CD8-positive, alpha-beta memory T cell (primary cell): ENCODE measurements around the gene MYRIP. TPM values are rescaled to one million over a fixed set of nuclear protein-coding genes. Genes with fewer than 3 reads are reported as not detected.
A peak's percentile ranks its signal among the peaks of the same experiment; 100 is the strongest.

Experiments used
- CTCF ChIA-PET: fragments of 350-600 bp; sonication (Branson Sonifier 250); formaldehyde crosslinking; loops from one replicate; lab custom pipeline; 2021; ENCODE audit warnings: antibody characterized with exemption; lab: Charles Lee
- POLR2A ChIA-PET: fragments of 350-600 bp; sonication (Branson Sonifier 250); formaldehyde crosslinking; loops from one replicate; lab custom pipeline; 2021; ENCODE audit warnings: antibody characterized with exemption; lab: Charles Lee
- DNase-seq, 5 donors: peaks; one replicate each; pipeline versions ENCODE4 v3.0.0 to v3.0.0-alpha.2; 2020 to 2022; ENCODE audit warnings: mixed read lengths in 1 of 5
- H3K27ac ChIP-seq: one replicate; pipeline ENCODE4 v1.7.0; 2013; ENCODE audit warnings: low read depth, mild to moderate bottlenecking, low read length, moderate library complexity
- H3K27me3 ChIP-seq: 2 replicates; pipeline ENCODE4 v1.7.0; 2013; ENCODE audit warnings: low read length, mild to moderate bottlenecking; ENCODE audit not compliant: insufficient read depth, poor library complexity, severe bottlenecking
- H3K36me3 ChIP-seq: 2 replicates; pipeline ENCODE4 v1.7.0; 2013; ENCODE audit warnings: mild to moderate bottlenecking, low read length, moderate library complexity; ENCODE audit not compliant: insufficient read depth
- H3K4me1 ChIP-seq: 2 replicates; pipeline ENCODE4 v1.7.0; 2013; ENCODE audit warnings: mild to moderate bottlenecking, low read length, moderate library complexity; ENCODE audit not compliant: insufficient read depth
- H3K4me3 ChIP-seq: 2 replicates; pipeline ENCODE4 v1.7.0; 2013; ENCODE audit warnings: mild to moderate bottlenecking, low read length
- H3K9me3 ChIP-seq: 2 replicates; pipeline ENCODE4 v1.7.0; 2013; ENCODE audit warnings: mild to moderate bottlenecking, low read length
- H3K27ac Mint-ChIP-seq, 8 donors: one replicate each; pipeline ENCODE4 v1.8.0; 2020 to 2021; ENCODE audit warnings: mixed read lengths in 8 of 8, mild to moderate bottlenecking in 6 of 8, inconsistent platforms in 3 of 8, moderate library complexity in 3 of 8
- H3K27me3 Mint-ChIP-seq, 2 donors: one replicate each; pipeline ENCODE4 v1.8.0; 2020 to 2021; ENCODE audit warnings: mixed read lengths in 2 of 2, mild to moderate bottlenecking in 1 of 2, moderate library complexity in 1 of 2
- H3K36me3 Mint-ChIP-seq, 3 donors: one replicate each; pipeline ENCODE4 v1.8.0; 2020 to 2021; ENCODE audit warnings: mixed read lengths in 3 of 3, inconsistent platforms in 1 of 3, mild to moderate bottlenecking in 1 of 3
- H3K4me1 Mint-ChIP-seq, 3 donors: one replicate each; pipeline ENCODE4 v1.8.0; 2020 to 2021; ENCODE audit warnings: mixed read lengths in 3 of 3, inconsistent platforms in 1 of 3, mild to moderate bottlenecking in 1 of 3
- H3K4me3 Mint-ChIP-seq, 7 donors: one replicate each; pipeline ENCODE4 v1.8.0; 2020 to 2021; ENCODE audit warnings: mixed read lengths in 7 of 7, mild to moderate bottlenecking in 6 of 7, moderate library complexity in 4 of 7, inconsistent platforms in 2 of 7
- H3K9me3 Mint-ChIP-seq, 5 donors: one replicate each; pipeline ENCODE4 v1.8.0; 2020 to 2022; ENCODE audit warnings: mixed read lengths in 5 of 5, mild to moderate bottlenecking in 3 of 5, moderate library complexity in 2 of 5, inconsistent platforms in 1 of 5
- polyA plus RNA-seq: library from polyadenylated mRNA; unstranded; fragments of 300-500 nt; fragmentation: Illumina TruSeq; gene quantifications from one replicate; pipeline ENCODE4 v1.2.3, GENCODE V29; 2021
- total RNA-seq, 2 experiments: library from RNA; stranded (reverse); gene quantifications; one replicate each; pipeline ENCODE4 v1.2.3, GENCODE V29; 2021

MYRIP gene
- total and polyA plus RNA-seq, 3 experiments from 2014 or later: not detected

DNA sequence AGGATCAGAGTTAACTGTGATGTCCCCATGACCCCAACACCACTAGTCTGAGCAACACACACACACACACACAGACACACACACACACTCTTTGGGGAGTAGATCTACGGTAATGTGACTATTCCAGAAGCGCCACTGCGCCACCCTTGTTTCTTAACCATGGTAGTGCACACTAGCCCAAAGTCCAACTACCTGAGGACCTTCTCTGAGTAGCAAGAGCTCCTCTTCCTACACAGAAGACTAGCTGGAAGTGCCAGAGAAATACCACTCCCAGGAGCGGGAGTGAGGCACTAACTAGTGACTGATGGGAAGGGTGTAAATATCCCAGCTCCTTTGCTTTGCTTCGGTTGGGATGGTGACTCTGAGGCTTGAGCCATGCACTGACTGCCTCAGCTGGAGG is 404.1 kb downstream of the MYRIP start:
- POLR2A ChIA-PET: no interaction called here
- H3K27ac Mint-ChIP-seq: peak overlapping the region in 1 of 8 donors; percentile 35
- CTCF ChIA-PET: interaction anchor here (1.1 to 1.7 kb wide), 3 partner anchors 9 to 26 kb away, joined by 3 to 7 read pairs (median 3); no protein-coding TSS in a partner anchor

GRCh38 chr3:40215015-40215414 is 405.6 kb downstream of the MYRIP start:
- no peak overlapping the region for H3K4me3 ChIP-seq
- no peaks in the 10 kb centered on the region for H3K36me3 ChIP-seq
- no peaks in the 10 kb centered on the region for H3K27me3 Mint-ChIP-seq
- no peak overlapping the region for H3K27ac Mint-ChIP-seq
- H3K9me3 Mint-ChIP-seq: no peaks in the 10 kb centered on the region
- H3K4me3 Mint-ChIP-seq: no peak overlapping the region
- no peaks in the 10 kb centered on the region for H3K36me3 Mint-ChIP-seq
- no peaks in the 10 kb centered on the region for H3K4me1 ChIP-seq
- DNase-seq: no peak
- no peaks in the 10 kb centered on the region for H3K4me1 Mint-ChIP-seq
- H3K27ac ChIP-seq: no peak overlapping the region
- CTCF ChIA-PET: interaction anchor here (1.7 kb wide), 1 partner anchor 23 kb away, joined by 7 read pairs; no protein-coding TSS in a partner anchor
- POLR2A ChIA-PET: no interaction called here
- H3K27me3 ChIP-seq: no peaks in the 10 kb centered on the region
- H3K9me3 ChIP-seq: no peaks in the 10 kb centered on the region

More for the DNA sequence above, 404.1 kb downstream of the MYRIP start:
- H3K4me1 ChIP-seq: no peaks in the 10 kb centered on the region
- no peaks in the 10 kb centered on the region for H3K27me3 Mint-ChIP-seq
- H3K27me3 ChIP-seq: no peaks in the 10 kb centered on the region
- H3K4me1 Mint-ChIP-seq: no peaks in the 10 kb centered on the region
- no peak overlapping the region for H3K4me3 ChIP-seq
- no peaks in the 10 kb centered on the region for H3K36me3 Mint-ChIP-seq
- H3K27ac ChIP-seq: no peak overlapping the region
- no peaks in the 10 kb centered on the region for H3K9me3 ChIP-seq
- no peaks in the 10 kb centered on the region for H3K9me3 Mint-ChIP-seq
- DNase-seq: no peak
- no peak overlapping the region for H3K4me3 Mint-ChIP-seq
- H3K36me3 ChIP-seq: no peaks in the 10 kb centered on the region

DNA sequence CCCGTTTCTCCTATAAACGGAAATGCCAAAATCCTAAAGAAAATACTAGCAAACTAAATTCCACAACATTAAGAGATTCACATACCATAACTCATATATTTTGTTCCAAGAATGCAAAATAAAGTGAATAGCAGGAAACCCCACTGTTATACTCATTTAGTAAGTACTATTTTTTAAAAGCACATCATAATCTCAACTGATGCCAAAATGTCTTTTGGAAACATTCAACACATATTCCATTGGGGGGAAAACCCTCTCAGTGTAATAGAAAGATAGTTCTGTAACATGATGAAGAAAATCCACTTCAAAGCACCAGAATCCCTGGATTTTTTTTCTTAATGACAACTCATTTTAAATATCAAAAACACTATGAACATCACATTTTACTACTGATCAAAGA is 407.1 kb downstream of the MYRIP start:
- H3K27me3 Mint-ChIP-seq: no peaks in the 10 kb centered on the region
- no peaks in the 10 kb centered on the region for H3K9me3 ChIP-seq
- H3K4me1 ChIP-seq: no peaks in the 10 kb centered on the region
- H3K4me3 Mint-ChIP-seq: no peak overlapping the region
- POLR2A ChIA-PET: no interaction called here
- no peak overlapping the region for H3K27ac ChIP-seq
- no peaks in the 10 kb centered on the region for H3K4me1 Mint-ChIP-seq
- CTCF ChIA-PET: no interaction called here
- H3K9me3 Mint-ChIP-seq: no peaks in the 10 kb centered on the region
- H3K36me3 ChIP-seq: no peaks in the 10 kb centered on the region
- peaks cover 0 to 6% (median 0%) of the 10 kb centered on the region in 3 donors for H3K36me3 Mint-ChIP-seq
- no peak overlapping the region for H3K27ac Mint-ChIP-seq
- H3K27me3 ChIP-seq: no peaks in the 10 kb centered on the region
- no peak overlapping the region for H3K4me3 ChIP-seq
- DNase-seq: no peak

- CTCF ChIA-PET: no interaction called here
- H3K9me3 Mint-ChIP-seq: no peaks in the 10 kb centered on the region
These were observed 414.4 kb downstream of the MYRIP start for GRCh38 chr3:40223856-40224255.

GRCh38 chr3:40224796-40225515 is 415.5 kb downstream of the MYRIP start:
- peaks cover 0 to 10% (median 2%) of the 10 kb centered on the region in 3 donors for H3K36me3 Mint-ChIP-seq
- H3K9me3 Mint-ChIP-seq: no peaks in the 10 kb centered on the region

More at GRCh38 chr3:40223856-40224255, 414.4 kb downstream of the MYRIP start:
- Histone ChIP-seq H3K27ac (no peak overlapping the region), H3K4me1 (no peaks in the 10 kb centered on the region), H3K27me3 (no peaks in the 10 kb centered on the region), H3K9me3 (no peaks in the 10 kb centered on the region), H3K4me3 (no peak overlapping the region), H3K36me3 (no peaks in the 10 kb centered on the region)
- H3K36me3 Mint-ChIP-seq: peaks cover 0 to 10% (median 2%) of the 10 kb centered on the region in 3 donors
- peak overlapping the region in 1 of 8 donors; percentile 13 for H3K27ac Mint-ChIP-seq
- H3K4me1 Mint-ChIP-seq: no peaks in the 10 kb centered on the region
- no peak for DNase-seq
- POLR2A ChIA-PET: no interaction called here
- no peak overlapping the region for H3K4me3 Mint-ChIP-seq
- H3K27me3 Mint-ChIP-seq: no peaks in the 10 kb centered on the region

GRCh38 chr3:40226636-40227035 is 417.2 kb downstream of the MYRIP start:
- Mint-ChIP-seq H3K9me3 (no peaks in the 10 kb centered on the region), H3K36me3 (peaks cover 0 to 3% (median 2%) of the 10 kb centered on the region in 3 donors), H3K27ac (no peak overlapping the region), H3K4me1 (no peaks in the 10 kb centered on the region), H3K4me3 (no peak overlapping the region), H3K27me3 (no peaks in the 10 kb centered on the region)
- H3K36me3 ChIP-seq: no peaks in the 10 kb centered on the region
- H3K4me1 ChIP-seq: no peaks in the 10 kb centered on the region
- no peaks in the 10 kb centered on the region for H3K27me3 ChIP-seq
- CTCF ChIA-PET: no interaction called here
- no peaks in the 10 kb centered on the region for H3K9me3 ChIP-seq
- POLR2A ChIA-PET: no interaction called here
- no peak overlapping the region for H3K27ac ChIP-seq
- no peak overlapping the region for H3K4me3 ChIP-seq
- no peak for DNase-seq

More at GRCh38 chr3:40224796-40225515, 415.5 kb downstream of the MYRIP start:
- CTCF ChIA-PET: no interaction called here
- H3K4me1 ChIP-seq: no peaks in the 10 kb centered on the region
- H3K4me1 Mint-ChIP-seq: no peaks in the 10 kb centered on the region
- no peak overlapping the region for H3K4me3 Mint-ChIP-seq
- no peak overlapping the region for H3K27ac Mint-ChIP-seq
- H3K36me3 ChIP-seq: no peaks in the 10 kb centered on the region
- POLR2A ChIA-PET: interaction anchor here (0.5 kb wide), 1 partner anchor 101 kb away, joined by 3 read pairs; no protein-coding TSS in a partner anchor
- no peaks in the 10 kb centered on the region for H3K9me3 ChIP-seq
- no peaks in the 10 kb centered on the region for H3K27me3 ChIP-seq
- H3K27ac ChIP-seq: no peak overlapping the region
- DNase-seq: no peak
- no peak overlapping the region for H3K4me3 ChIP-seq
- no peaks in the 10 kb centered on the region for H3K27me3 Mint-ChIP-seq

- Mint-ChIP-seq H3K36me3 (peaks cover 0 to 2% (median 0%) of the 10 kb centered on the region in 3 donors), H3K4me1 (no peaks in the 10 kb centered on the region), H3K9me3 (no peaks in the 10 kb centered on the region), H3K4me3 (no peak overlapping the region), H3K27ac (no peak overlapping the region), H3K27me3 (no peaks in the 10 kb centered on the region)
- H3K36me3 ChIP-seq: no peaks in the 10 kb centered on the region
- POLR2A ChIA-PET: no interaction called here
- CTCF ChIA-PET: no interaction called here
- H3K27ac ChIP-seq: no peak overlapping the region
- H3K27me3 ChIP-seq: no peaks in the 10 kb centered on the region
- no peaks in the 10 kb centered on the region for H3K9me3 ChIP-seq
- H3K4me3 ChIP-seq: no peak overlapping the region
- no peak for DNase-seq
- H3K4me1 ChIP-seq: no peaks in the 10 kb centered on the region
These were observed 419.5 kb downstream of the MYRIP start for GRCh38 chr3:40228792-40229350.

DNA sequence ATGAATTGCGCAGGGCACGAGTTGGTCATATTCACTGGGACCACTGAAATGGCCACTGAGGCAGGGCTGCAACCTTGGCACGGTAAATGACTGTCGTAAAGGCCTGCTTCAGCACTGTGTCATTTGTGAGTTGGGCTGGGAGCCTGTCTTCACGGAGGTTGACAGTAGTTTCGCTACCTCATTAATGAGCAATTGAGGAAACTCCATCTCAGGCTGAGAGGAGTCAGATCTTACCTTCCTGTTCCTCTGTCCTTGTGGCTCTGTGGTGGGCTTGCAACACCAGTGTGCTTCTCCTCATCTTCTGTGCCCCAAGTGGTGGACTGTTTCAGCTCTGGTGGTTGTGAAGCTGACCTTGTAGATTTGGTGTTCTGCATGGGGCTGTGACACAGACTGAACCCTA is 420.0 kb downstream of the MYRIP start:
- CTCF ChIA-PET: no interaction called here
- Histone ChIP-seq H3K4me1 (no peaks in the 10 kb centered on the region), H3K9me3 (no peaks in the 10 kb centered on the region)

More for the DNA sequence above, 420.0 kb downstream of the MYRIP start:
- POLR2A ChIA-PET: no interaction called here
- Histone ChIP-seq H3K27me3 (no peaks in the 10 kb centered on the region), H3K36me3 (no peaks in the 10 kb centered on the region), H3K4me3 (no peak overlapping the region), H3K27ac (no peak overlapping the region)
- no peak for DNase-seq
- H3K36me3 Mint-ChIP-seq: peaks cover 0 to 7% (median 0%) of the 10 kb centered on the region in 3 donors
- H3K27me3 Mint-ChIP-seq: peaks cover 0 to 2% of the 10 kb centered on the region in 2 donors
- no peak overlapping the region for H3K4me3 Mint-ChIP-seq
- peaks cover 0 to 1% (median 0%) of the 10 kb centered on the region in 5 donors for H3K9me3 Mint-ChIP-seq
- H3K27ac Mint-ChIP-seq: no peak overlapping the region
- H3K4me1 Mint-ChIP-seq: no peaks in the 10 kb centered on the region
